G401.6 (cell line): ENCODE measurements around the gene PRTG.
A peak's percentile ranks its signal among the peaks of the same experiment; 100 is the strongest.
"Not testable (repeated sequence)": the region's sequence is repeated elsewhere in the genome, so short reads cannot be mapped to it uniquely, and the experiment has no call there.

ENCODE experiments used
- FAIRE-seq: peaks from 2 replicates; lab custom pipeline; 2012; peaks lifted over from hg19 to GRCh38; lab: Jason Lieb, UNC

PRTG gene

DNA sequence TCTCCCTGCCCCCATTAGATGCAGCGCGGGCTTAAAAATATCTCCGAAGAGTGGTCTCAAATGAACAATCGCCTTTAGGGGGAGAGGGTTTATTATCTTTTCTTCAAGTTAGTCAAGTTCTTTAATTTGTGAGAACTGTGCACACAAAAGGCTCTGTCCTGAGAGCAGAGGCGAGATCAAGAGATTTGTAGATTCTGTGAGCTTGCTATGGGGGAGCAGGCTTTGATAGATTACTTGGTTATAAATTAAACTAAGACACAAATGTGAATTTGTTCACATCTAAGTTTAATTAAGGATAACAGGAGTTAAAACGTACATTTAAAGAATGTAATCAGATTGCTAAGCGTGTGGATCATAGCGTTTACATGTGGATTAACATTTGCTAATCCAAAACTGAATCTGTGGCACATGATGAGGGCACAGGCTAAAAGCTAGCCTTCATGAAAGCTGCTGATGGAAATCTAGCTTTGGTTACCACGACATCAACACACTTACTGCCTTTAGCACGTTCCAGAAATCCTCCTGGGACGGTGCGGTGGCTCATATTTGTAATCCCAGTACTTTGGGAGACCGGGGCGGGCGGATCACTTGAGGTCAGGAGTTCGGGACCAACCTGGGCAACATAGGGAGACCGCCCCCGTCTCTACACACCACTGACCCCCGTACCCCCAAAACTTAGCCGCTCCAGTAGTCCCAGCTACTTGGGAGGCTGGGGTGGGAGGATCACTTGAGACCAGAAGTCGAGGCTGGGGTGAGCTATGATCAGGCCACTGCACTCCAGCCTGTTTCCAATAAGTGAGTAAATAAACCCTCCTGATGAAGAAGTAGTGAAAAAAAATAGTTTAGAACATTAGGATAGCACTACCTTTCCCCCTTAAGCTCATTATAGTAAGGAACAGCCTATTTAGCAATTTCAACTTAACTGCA lies 1.0 kb upstream of the PRTG start:
- FAIRE-seq = no peak

DNA sequence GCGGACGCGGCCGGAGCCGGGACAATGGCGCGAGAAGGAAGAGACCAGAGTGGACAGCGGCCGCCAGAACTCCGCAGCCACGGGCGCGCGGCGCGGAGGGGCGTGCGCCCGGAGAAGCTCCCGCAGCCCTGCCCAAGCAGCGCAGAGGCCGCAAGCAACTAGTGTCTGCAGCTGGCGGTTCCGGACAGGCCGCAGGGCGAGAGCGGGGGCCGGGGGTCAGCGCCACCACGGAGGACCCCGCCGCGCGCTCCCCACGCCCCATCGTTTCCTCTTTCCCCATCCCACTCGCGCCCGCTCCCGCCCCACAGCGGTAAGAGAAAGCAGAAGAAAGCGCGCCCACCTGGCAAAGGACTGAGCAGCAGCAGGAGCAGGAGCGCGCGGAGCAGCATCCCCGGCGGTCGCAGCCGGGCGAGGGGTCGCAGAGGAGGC lies 440 bp downstream of the PRTG start:
- no peak for FAIRE-seq

DNA sequence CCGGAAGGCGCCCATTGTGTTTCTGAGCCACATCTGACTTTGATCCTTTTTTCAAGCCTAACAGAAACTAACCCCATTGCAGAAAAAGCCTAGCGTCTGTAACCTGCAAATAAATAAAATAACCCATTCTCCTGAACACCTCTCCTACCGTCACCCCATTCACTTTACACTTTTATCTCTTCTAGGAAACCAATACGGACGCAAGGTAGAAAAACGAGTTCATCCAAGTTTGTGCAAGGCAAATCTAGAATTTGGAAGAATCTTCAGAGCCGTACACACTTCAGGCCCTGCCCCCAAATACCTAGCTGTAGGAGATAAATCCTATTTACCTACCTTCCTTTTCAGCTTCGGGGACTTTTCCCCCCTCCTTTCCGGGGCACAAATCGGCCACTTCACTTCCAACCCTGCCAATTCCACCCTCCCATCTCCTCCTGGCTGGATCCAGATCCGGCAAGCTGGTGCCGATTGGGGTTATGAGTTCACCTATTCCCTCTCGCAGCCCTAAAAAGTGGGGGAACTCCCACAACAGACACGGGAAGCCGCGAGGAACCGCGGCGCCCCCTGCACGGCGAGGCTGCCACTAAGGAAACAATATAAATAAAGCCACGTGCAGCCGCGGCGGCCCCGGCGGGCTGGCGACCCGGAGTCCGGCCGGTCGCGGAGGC lies 987 bp downstream of the PRTG start:
- peak; percentile 39 for FAIRE-seq

DNA sequence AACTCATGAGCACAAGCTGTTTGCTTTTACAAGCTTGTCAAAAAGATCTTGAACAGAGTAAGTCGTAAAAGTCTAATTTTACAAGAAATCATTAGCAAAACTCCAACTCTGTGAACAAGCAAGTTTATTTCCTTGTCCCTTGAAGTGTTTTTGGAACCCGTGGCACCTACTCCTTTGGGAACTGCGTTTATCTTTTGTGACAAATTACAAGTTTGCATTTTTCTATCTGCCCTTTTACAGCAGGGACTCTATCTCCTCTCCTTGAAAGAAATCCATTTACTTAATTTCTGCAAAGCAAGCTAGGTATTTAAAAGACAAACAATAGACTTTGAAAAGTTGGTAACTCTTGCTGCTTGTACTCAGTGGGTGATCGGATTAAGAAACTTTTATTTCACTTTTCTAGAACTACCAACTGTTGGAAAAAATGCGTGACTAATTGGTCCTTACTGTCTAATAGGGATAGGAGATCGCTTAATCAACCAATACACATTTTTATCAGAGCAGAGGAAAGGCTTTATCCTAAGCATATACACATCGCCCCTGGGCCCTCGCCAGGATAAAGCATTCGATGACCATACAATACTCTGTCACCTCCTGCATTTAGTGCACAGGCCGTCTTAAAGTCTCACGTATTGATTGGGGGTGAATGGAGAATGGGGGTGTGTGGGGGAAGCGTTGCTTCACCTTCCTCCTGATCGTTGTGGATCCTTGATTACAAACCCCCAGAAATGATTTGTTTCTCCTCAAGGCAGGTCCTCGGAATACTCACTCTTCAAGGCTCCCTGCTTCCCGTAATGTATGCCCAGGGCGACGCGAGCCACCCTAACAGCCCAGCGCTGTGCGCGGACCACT lies 1.7 kb downstream of the PRTG start:
- FAIRE-seq = peak; percentile 96

GRCh38 chr15:55740359-55740878 lies 2.5 kb downstream of the PRTG start:
- no peak for FAIRE-seq

DNA sequence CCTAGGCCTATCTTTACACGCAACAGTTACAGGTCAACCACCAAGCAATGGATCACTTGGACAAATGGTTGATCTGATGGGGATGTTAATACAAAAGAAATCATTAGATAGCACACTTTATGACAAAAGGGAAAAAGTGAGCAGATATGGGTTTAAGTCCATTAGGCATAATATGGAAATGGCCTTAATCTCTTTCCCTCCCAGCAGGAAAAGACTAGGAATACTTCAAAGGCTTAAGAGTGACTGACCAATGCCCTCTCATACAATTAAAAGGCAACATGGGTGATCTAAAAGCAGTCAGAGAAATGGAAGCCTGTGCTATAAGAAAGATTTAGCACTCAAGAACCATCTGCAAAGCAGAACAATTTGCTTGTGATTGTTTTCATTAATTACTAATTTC lies 3.3 kb downstream of the PRTG start:
- no peak for FAIRE-seq

GRCh38 chr15:55738715-55739114 lies 4.2 kb downstream of the PRTG start:
- no peak for FAIRE-seq

DNA sequence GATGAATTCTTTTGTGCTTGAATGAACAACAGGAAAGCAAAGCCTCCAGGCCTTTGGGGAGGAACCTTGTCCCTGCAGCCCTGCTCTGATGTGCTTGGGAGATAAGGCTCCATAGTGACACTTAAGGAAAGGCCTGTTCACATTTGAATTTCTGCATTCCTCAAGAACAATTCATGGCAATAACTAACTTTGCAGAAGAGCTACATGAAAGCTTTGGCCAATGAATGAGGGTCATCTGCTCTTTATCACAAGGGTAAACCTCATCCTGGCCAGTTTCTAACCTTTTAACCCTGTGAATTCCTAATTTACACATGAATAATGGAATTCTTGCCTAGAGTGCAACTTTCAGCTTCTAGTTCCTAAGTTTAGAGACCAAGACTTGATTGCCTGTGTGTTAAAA lies 5.6 kb downstream of the PRTG start:
- FAIRE-seq = no peak

DNA sequence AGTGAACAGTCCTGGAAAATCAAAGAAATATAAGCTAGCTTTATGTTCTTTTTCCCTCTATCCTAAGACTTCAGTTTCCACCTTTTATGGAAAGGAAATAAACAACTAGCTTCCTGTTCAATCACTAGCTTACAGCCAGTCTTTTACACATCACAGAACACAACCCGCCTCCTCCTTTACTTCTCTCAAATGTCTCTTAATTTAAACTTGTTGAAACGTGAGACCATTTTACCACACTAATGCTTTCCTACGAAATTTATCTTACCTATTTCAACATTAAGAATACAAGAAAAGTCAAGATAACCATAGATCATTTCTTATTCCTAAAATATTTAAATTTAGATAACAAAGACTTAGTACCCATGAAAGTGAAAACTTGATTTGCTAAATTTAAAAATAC lies 6.2 kb downstream of the PRTG start:
- FAIRE-seq = peak; percentile 94

- no peak for FAIRE-seq
These were observed 8.3 kb downstream of the PRTG start for GRCh38 chr15:55734641-55735040.

DNA sequence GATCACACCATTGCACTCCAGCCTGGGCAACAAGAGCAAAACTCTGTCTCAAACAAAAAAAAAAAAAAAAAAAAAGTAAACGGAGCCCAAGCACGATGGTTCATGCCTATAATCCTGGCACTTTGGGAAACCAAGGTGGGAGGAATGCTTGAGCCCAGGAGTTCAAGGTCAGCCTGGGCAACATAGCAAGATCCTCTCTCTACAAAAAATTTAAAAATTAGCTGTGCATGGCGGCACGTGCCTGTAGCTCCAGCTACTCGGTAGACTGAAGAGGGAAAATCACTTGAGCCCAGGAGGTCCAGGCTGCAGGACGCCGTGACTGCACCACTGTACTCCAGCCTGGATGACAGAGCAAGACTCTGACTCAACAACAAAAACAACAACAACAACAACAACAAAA lies 9.5 kb downstream of the PRTG start:
- FAIRE-seq = not testable (repeated sequence)

DNA sequence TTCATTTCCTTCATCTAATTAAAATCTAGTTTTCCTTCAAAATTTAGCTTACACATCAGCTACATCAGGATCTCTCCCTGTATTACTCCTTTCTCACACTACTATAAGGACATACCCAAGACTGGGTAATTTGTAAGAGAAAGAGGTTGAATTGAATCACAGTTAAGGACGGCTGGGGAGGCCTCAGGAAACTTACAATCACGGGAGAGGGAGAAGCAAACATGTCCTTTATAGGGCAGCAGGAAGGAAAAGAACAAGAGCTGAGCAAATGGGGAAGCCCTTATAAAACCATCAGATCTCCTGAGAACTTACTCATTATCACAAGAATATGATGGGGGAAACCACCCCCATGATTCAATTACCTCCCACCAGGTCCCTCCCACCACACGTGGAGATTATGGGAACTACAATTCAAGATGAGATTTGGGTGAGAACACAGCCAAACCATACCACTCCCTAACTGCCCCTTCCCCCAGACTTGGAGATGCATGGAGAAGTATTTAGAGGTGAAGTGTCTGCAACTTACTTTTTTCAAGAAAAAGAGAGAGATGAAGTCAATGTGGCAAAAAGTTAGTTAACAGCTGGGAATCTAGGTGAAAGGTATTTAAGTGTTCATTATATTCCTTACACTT lies 21.3 kb downstream of the PRTG start:
- FAIRE-seq = no peak

DNA sequence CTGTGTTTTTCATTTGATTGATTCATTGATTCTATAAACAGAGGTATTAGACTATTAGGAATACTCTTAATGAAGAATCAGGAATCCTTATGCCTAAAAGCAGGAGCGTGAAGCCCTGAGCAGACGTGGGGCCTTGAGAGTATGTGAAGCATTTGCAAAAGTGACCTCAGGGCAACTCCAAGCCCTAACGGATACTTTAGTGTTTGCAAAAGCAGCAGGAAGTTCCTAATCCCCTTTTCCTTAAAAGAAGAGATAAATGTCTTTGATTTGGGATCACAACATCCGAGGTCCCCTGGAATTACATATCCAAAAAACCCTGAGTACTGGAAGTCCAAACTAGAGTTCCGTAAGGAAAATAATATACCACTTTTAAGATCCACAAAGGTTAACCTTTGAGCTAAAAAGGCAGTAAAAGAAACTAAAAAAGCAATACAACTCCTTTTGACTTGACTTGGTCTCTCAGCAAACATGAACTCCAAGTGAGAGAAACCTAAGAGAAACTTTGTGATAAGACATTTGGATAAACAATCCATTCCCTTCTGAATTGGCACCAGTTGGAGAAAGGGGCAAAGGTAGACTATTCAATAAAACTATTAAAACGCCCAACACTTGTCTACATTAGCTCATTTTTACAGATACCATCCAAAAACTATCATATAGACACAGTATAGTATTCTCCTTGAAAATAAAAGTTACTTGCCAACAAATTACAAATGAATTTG lies 27.4 kb downstream of the PRTG start:
- peak; percentile 94 for FAIRE-seq

DNA sequence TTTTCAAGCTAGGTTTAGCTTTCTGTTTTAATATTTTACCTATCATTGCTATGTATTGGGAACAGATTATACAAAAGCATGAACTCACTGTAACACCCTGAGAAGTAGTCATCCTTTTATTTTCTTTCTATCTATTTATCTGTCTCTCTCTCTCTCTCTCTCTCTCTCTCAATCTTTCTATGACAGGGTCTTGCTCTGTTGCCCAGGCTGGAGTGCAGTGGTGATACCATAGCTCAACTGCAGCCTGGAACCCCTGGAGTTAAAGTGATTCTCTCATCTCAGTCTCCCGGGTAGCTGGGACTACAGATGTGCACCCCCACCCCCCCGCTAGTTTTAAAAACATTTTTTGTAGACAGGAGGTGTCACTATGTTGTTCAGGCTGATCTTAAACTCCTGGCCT lies 28.9 kb downstream of the PRTG start:
- no peak for FAIRE-seq

DNA sequence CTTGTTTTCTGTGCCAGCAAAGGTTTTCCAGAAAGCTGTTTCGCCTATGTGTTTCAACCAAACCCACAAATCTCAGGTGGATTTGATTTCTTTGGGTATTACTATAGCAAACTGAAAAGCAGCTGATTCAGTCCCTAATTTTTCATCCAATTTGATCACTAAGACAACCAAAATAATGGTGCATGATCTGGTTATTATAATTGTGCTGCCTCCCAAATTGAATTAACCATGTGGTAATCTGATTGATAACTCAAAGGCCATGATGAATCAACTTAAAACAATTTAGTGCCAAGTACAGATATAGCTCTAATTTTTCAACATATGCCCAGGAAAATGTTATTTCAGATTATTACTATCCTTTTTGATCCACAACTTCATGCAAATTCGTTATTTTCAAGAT lies 30.6 kb downstream of the PRTG start:
- no peak for FAIRE-seq

DNA sequence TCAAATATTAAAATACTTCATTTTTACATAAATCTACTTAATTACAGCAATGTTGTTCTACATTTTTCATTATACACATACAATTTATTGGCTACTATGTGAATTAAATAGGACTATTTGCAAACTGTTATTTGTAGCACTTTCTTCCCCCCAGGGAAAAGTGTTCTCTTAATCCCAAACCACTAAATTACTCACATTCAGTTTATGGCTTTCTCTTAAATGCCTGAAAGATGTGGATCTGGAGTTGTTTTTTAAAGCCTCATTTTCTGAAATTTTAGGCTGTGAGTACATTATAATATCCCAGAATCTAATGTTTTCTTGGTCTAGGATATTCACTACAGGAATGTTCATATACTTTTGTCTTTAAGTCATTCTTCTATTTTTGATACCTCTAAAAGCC lies 32.7 kb downstream of the PRTG start:
- FAIRE-seq = no peak

DNA sequence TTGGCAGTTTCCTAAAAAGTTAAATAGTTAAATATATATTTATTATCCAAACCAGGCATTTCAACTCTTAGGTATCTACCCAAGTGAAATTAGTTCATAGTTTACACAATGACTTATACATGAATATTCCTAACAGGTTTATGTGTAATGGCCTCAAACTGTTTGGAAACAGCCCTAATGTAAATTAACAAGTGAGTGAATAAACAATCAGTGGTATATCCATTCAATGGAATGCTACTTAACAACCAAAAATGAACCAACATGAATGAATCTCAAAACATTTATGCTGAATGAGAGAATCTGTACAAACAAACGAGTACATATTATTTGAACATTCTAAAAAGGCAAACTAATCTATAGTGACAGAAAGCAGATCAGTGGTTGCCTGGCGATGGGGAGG lies 33.5 kb downstream of the PRTG start:
- peak; percentile 34 for FAIRE-seq

DNA sequence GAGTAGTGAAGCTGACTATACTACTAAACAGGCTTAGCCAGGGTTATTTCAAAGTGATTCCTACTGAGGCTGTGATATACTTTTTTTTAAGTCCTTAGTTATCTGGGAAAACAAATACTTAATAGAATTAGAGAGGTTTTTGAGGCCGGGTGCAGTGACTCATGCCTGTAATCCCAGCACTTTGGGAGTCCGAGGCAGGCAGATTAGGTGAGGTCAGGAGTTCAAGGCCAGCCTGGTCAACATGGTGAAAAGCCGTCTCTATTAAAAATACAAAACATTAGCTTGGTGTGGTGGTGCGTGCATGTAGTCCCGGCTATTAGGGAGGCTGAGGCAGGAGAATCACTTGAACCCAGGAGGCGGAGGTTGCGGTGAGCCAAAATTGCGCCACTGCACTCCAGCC lies 34.2 kb downstream of the PRTG start:
- FAIRE-seq = no peak

- FAIRE-seq = no peak
These were observed 35.0 kb downstream of the PRTG start for GRCh38 chr15:55707951-55708350.

- FAIRE-seq = no peak
These were observed 35.4 kb downstream of the PRTG start for GRCh38 chr15:55707518-55707917.

DNA sequence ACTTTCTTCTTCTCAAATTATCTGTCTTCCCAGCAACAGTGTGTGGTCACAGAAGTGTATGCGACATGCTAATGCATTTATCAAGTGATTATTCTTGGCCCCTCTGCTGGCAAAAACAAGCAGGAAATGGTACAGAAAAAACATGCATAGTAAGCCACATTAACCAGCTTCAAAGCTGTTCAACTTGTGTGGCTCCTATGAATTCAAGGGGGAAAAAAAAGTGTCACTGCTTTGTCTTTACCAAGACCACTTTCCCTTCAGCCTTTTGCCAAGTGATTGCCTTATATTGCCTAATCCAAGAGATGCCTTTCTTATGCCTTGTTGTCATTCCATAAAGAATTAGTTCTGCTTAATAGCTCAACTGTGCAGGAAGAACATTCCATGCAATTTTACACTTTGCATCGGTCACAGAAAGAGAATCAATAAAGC lies 39.1 kb downstream of the PRTG start:
- FAIRE-seq = no peak
